GM23338 (cell line): Measurements from ENCODE around the gene SLC25A34.

Experiments
- CREB1 ChIP-seq: fragments of 250-450 bp; sonication (Bioruptor Pico); IDR thresholded peaks from 2 replicates; pipeline ENCODE4 v1.5.0; 2020; ENCODE audit warnings: low read depth, mild to moderate bottlenecking, moderate library complexity
- EZH2 ChIP-seq: fragments of 200-600 bp; sonication (generic); IDR thresholded peaks from one replicate; pipeline ENCODE4 v1.8.0; 2017; ENCODE audit warnings: antibody characterized with exemption, mild to moderate bottlenecking, low read depth; ENCODE audit not compliant: unreplicated experiment
- EZH2phosphoT487 ChIP-seq: fragments of 200-600 bp; sonication (generic); IDR thresholded peaks from one replicate; pipeline ENCODE4 v1.8.1; 2018; ENCODE audit warnings: antibody characterized with exemption; ENCODE audit not compliant: unreplicated experiment
- JUNB ChIP-seq: IDR thresholded peaks from one replicate; pipeline ENCODE4 v1.6.1; 2016; ENCODE audit warnings: antibody characterized with exemption; ENCODE audit not compliant: unreplicated experiment
- NANOG ChIP-seq: IDR thresholded peaks from 2 replicates; pipeline ENCODE4 v1.6.1; 2016; ENCODE audit warnings: antibody characterized with exemption, borderline replicate concordance
- POLR2AphosphoS5 ChIP-seq: IDR thresholded peaks from 2 replicates; pipeline ENCODE4 v1.6.1; 2016; ENCODE audit warnings: antibody characterized with exemption, low read depth
- ZNF114 ChIP-seq: fragments of 250-450 bp; sonication (Bioruptor Pico); IDR thresholded peaks from 2 replicates; pipeline ENCODE4 v1.5.0; 2020; ENCODE audit warnings: mild to moderate bottlenecking, moderate library complexity
- TF ChIP-seq, protein P1 (sequence below), 2 experiments: fragments of 200-600 bp in 1 of 2; sonication (generic) in 1 of 2; conservative IDR thresholded peaks; 2 replicates each; pipeline versions ENCODE4 v1.5.1 to v1.6.1; 2016 to 2017; ENCODE audit warnings: antibody characterized with exemption in 2 of 2, low read depth in 2 of 2, mild to moderate bottlenecking in 2 of 2, moderate library complexity in 1 of 2
- TF ChIP-seq, protein P2 (sequence below): IDR thresholded peaks from one replicate; pipeline ENCODE4 v1.6.1; 2018; ENCODE audit warnings: antibody characterized with exemption; ENCODE audit not compliant: unreplicated experiment

DNA sequence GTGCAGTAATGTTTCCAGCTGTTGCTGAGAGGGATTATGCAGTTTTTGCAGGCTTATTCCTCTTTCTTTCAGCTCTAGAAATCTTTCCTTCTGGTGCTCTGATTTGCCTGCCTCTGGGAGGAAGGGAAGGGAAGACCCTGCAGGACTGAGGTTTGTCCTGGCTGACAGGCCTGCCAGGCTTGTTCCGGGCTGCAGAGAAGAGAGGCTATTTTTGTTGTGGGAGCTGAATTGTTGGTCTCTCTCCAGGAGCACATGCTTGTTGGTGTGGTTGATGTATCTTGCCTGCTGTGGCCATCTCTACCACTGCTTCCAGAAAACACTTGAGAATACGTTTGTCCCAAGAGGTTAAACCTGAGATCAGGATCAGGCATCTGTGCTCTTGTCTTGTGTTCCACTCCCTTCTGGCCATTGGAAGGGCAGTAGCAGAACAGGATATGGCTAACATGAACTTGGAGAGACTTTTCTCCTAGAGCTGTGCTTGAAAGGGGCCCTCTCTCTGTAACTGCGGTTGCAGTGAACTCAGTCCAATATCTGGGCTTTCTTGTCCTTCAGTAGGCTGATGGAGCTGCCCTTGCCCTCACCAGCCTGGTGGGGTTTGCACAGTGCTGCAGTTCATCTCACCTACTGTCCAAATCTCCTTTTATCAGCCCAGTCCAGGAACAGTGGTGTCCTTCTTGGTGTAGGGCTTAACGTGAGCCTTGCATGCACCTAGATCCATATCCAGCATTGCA is 21.5 kb upstream of the SLC25A34 start:
- TF ChIP-seq, protein P1, sequence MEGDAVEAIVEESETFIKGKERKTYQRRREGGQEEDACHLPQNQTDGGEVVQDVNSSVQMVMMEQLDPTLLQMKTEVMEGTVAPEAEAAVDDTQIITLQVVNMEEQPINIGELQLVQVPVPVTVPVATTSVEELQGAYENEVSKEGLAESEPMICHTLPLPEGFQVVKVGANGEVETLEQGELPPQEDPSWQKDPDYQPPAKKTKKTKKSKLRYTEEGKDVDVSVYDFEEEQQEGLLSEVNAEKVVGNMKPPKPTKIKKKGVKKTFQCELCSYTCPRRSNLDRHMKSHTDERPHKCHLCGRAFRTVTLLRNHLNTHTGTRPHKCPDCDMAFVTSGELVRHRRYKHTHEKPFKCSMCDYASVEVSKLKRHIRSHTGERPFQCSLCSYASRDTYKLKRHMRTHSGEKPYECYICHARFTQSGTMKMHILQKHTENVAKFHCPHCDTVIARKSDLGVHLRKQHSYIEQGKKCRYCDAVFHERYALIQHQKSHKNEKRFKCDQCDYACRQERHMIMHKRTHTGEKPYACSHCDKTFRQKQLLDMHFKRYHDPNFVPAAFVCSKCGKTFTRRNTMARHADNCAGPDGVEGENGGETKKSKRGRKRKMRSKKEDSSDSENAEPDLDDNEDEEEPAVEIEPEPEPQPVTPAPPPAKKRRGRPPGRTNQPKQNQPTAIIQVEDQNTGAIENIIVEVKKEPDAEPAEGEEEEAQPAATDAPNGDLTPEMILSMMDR (conservative IDR thresholded peaks at IDR 0.05; ENCODE audit: low read depth in 2 of 2), result no peak
- TF ChIP-seq EZH2 (no peak), POLR2AphosphoS5 (no peak), EZH2phosphoT487 (no peak), CREB1 (CRISPR knock-in tag) (no peak), ZNF114 (CRISPR knock-in tag) (no peak), NANOG (no peak), JUNB (no peak)
- TF ChIP-seq, protein P2, sequence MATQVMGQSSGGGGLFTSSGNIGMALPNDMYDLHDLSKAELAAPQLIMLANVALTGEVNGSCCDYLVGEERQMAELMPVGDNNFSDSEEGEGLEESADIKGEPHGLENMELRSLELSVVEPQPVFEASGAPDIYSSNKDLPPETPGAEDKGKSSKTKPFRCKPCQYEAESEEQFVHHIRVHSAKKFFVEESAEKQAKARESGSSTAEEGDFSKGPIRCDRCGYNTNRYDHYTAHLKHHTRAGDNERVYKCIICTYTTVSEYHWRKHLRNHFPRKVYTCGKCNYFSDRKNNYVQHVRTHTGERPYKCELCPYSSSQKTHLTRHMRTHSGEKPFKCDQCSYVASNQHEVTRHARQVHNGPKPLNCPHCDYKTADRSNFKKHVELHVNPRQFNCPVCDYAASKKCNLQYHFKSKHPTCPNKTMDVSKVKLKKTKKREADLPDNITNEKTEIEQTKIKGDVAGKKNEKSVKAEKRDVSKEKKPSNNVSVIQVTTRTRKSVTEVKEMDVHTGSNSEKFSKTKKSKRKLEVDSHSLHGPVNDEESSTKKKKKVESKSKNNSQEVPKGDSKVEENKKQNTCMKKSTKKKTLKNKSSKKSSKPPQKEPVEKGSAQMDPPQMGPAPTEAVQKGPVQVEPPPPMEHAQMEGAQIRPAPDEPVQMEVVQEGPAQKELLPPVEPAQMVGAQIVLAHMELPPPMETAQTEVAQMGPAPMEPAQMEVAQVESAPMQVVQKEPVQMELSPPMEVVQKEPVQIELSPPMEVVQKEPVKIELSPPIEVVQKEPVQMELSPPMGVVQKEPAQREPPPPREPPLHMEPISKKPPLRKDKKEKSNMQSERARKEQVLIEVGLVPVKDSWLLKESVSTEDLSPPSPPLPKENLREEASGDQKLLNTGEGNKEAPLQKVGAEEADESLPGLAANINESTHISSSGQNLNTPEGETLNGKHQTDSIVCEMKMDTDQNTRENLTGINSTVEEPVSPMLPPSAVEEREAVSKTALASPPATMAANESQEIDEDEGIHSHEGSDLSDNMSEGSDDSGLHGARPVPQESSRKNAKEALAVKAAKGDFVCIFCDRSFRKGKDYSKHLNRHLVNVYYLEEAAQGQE, result no peak
